ENCODE results near the gene CASK. TPM values are rescaled to one million over a fixed set of nuclear protein-coding genes. Genes with fewer than 3 reads are reported as not detected.
"Not testable (repeated sequence)": the region's sequence is repeated elsewhere in the genome, so short reads cannot be mapped to it uniquely, and the experiment has no call there.

The CASK gene
- total RNA-seq, 1 donor: 26.6 TPM

GRCh38 chrX:41518127-41518840, 405.1 kb downstream of the CASK start:
- Histone ChIP-seq H3K27me3 (ENCODE audit: insufficient read depth, low read length) (no peaks in the 10 kb centered on the region), H3K4me1 (ENCODE audit: insufficient read depth, low read length) (no peaks in the 10 kb centered on the region), H3K9me3 (ENCODE audit: low read depth, low read length) (no peaks in the 10 kb centered on the region)

GRCh38 chrX:41516999-41517765, 406.2 kb downstream of the CASK start:
- no peaks in the 10 kb centered on the region for H3K27me3 ChIP-seq (ENCODE audit: insufficient read depth, low read length)
- H3K4me1 ChIP-seq (ENCODE audit: insufficient read depth, low read length): no peaks in the 10 kb centered on the region
- no peak overlapping the region for H3K4me3 ChIP-seq (ENCODE audit: low read length)
- H3K9me3 ChIP-seq (ENCODE audit: low read depth, low read length): no peaks in the 10 kb centered on the region

More at GRCh38 chrX:41518127-41518840, 405.1 kb downstream of the CASK start:
- H3K4me3 ChIP-seq (ENCODE audit: low read length): no peak overlapping the region

GRCh38 chrX:41516456-41516855, 406.9 kb downstream of the CASK start:
- no peaks in the 10 kb centered on the region for H3K4me1 ChIP-seq (ENCODE audit: insufficient read depth, low read length)
- no peaks in the 10 kb centered on the region for H3K9me3 ChIP-seq (ENCODE audit: low read depth, low read length)
- no peaks in the 10 kb centered on the region for H3K27me3 ChIP-seq (ENCODE audit: insufficient read depth, low read length)
- no peak overlapping the region for H3K4me3 ChIP-seq (ENCODE audit: low read length)

DNA sequence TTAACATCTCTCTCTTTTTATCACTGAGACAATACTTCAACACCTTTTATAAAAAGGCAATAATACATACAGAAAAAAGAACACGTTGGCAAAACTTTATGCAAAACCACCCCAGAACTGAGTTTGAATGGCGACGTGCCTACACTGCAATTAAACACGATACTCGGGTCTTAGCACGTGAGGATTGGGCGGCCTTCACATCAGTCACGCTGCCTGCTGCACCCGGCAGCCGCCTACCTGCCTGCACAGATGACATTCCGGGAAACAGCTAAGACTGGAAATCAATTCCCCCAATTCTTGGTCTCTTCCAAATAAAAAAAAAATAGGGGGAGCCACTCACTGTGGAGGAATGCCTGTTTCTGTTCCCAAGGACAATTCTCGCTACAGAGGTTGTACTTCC, 408.0 kb downstream of the CASK start:
- no peaks in the 10 kb centered on the region for H3K9me3 ChIP-seq (ENCODE audit: low read depth, low read length)
- H3K4me3 ChIP-seq (ENCODE audit: low read length): no peak overlapping the region

GRCh38 chrX:41514179-41514578, 409.2 kb downstream of the CASK start:
- Histone ChIP-seq H3K9me3 (ENCODE audit: low read depth, low read length) (no peaks in the 10 kb centered on the region), H3K27me3 (ENCODE audit: insufficient read depth, low read length) (no peaks in the 10 kb centered on the region), H3K4me3 (ENCODE audit: low read length) (no peak overlapping the region), H3K4me1 (ENCODE audit: insufficient read depth, low read length) (no peaks in the 10 kb centered on the region)

More for the DNA sequence above, 408.0 kb downstream of the CASK start:
- Histone ChIP-seq H3K27me3 (ENCODE audit: insufficient read depth, low read length) (no peaks in the 10 kb centered on the region), H3K4me1 (ENCODE audit: insufficient read depth, low read length) (no peaks in the 10 kb centered on the region)

DNA sequence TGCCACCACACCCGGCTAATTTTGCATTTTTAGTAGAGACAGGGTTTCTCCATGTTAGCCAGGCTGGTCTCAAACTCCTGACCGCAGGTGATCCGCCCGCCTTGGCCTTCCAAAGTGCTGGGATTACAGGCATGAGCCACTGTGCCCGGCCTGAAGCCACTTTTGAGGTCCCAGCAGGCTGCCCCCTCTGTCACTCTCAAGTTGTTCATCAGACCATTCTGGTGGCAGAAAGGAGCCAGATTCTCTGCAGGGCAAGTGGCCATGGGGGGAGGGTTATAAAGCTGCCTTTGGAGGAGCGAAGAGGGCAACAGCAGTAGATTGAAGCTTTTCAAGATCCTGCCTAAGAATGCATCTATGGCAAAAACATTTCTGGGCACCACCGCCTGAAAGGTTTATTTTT, 410.5 kb downstream of the CASK start:
- H3K4me3 ChIP-seq (ENCODE audit: low read length); H3K9me3 ChIP-seq (ENCODE audit: low read depth, low read length); H3K4me1 ChIP-seq (ENCODE audit: insufficient read depth, low read length); H3K27me3 ChIP-seq (ENCODE audit: insufficient read depth, low read length): not testable (repeated sequence)

GRCh38 chrX:41512394-41512793, 411.0 kb downstream of the CASK start:
- H3K4me3 ChIP-seq (ENCODE audit: low read length): no peak overlapping the region
- H3K27me3 ChIP-seq (ENCODE audit: insufficient read depth, low read length): no peaks in the 10 kb centered on the region
- H3K9me3 ChIP-seq (ENCODE audit: low read depth, low read length): no peaks in the 10 kb centered on the region
- H3K4me1 ChIP-seq (ENCODE audit: insufficient read depth, low read length): no peaks in the 10 kb centered on the region

DNA sequence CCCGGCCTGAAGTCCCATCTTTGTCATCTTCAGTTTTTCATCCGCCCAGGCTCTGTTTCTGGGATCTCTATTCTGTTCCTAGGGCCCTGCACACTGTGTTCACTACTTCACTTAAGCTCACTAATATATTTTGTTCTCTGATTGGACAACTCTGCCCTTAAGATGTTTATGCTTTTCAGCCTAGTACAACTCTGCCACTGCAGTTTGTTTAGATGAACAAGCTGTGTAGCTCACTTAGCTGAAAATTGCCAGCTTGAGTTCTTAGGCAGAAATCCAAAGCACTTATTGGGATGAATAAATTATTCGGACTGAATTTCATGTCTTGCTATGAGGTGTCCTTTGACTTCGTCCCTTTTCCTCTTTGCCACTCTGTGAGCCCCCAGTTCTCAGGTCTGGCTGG, 415.4 kb downstream of the CASK start:
- H3K4me1 ChIP-seq (ENCODE audit: insufficient read depth, low read length): no peaks in the 10 kb centered on the region
- H3K4me3 ChIP-seq (ENCODE audit: low read length): no peak overlapping the region
- H3K9me3 ChIP-seq (ENCODE audit: low read depth, low read length): no peaks in the 10 kb centered on the region
- no peaks in the 10 kb centered on the region for H3K27me3 ChIP-seq (ENCODE audit: insufficient read depth, low read length)

- Histone ChIP-seq H3K9me3 (ENCODE audit: low read depth, low read length) (no peaks in the 10 kb centered on the region), H3K4me3 (ENCODE audit: low read length) (no peak overlapping the region), H3K27me3 (ENCODE audit: insufficient read depth, low read length) (no peaks in the 10 kb centered on the region), H3K4me1 (ENCODE audit: insufficient read depth, low read length) (no peaks in the 10 kb centered on the region)
Observed at GRCh38 chrX:41502004-41502403, 421.4 kb downstream of the CASK start.

- no peaks in the 10 kb centered on the region for H3K4me1 ChIP-seq (ENCODE audit: insufficient read depth, low read length)
- H3K9me3 ChIP-seq (ENCODE audit: low read depth, low read length): no peaks in the 10 kb centered on the region
- H3K27me3 ChIP-seq (ENCODE audit: insufficient read depth, low read length): no peaks in the 10 kb centered on the region
- no peak overlapping the region for H3K4me3 ChIP-seq (ENCODE audit: low read length)
Observed at GRCh38 chrX:41499984-41500383, 423.4 kb downstream of the CASK start.

DNA sequence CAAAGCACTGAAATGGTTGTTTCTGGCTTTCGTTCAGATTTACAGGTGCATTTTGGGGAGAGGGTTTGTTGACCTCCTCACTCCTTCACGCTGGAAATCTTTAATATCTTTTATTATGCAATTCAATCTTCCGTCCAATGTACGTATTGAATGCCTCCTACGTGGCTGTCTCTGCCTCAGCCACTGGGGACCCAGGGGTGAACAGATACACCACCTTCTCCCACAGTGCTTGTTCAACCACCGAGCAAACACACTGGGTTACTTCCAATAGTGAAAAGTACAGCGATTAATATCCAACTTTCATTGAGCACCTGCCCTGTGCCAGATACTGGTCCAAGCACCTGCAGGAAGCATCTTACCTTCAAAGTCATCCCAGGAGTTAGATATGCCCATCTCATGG, 424.2 kb downstream of the CASK start:
- no peaks in the 10 kb centered on the region for H3K4me1 ChIP-seq (ENCODE audit: insufficient read depth, low read length)
- H3K4me3 ChIP-seq (ENCODE audit: low read length): no peak overlapping the region
- H3K9me3 ChIP-seq (ENCODE audit: low read depth, low read length): no peaks in the 10 kb centered on the region
- no peaks in the 10 kb centered on the region for H3K27me3 ChIP-seq (ENCODE audit: insufficient read depth, low read length)

GRCh38 chrX:41491267-41492004, 431.9 kb downstream of the CASK start:
- Histone ChIP-seq H3K4me3 (ENCODE audit: low read length) (no peak overlapping the region), H3K27me3 (ENCODE audit: insufficient read depth, low read length) (no peaks in the 10 kb centered on the region), H3K4me1 (ENCODE audit: insufficient read depth, low read length) (no peaks in the 10 kb centered on the region), H3K9me3 (ENCODE audit: low read depth, low read length) (no peaks in the 10 kb centered on the region)

GRCh38 chrX:41490446-41490845, 432.9 kb downstream of the CASK start:
- no peaks in the 10 kb centered on the region for H3K9me3 ChIP-seq (ENCODE audit: low read depth, low read length)
- H3K27me3 ChIP-seq (ENCODE audit: insufficient read depth, low read length): no peaks in the 10 kb centered on the region
- H3K4me3 ChIP-seq (ENCODE audit: low read length): no peak overlapping the region
- no peaks in the 10 kb centered on the region for H3K4me1 ChIP-seq (ENCODE audit: insufficient read depth, low read length)

- no peaks in the 10 kb centered on the region for H3K27me3 ChIP-seq (ENCODE audit: insufficient read depth, low read length)
- H3K4me3 ChIP-seq (ENCODE audit: low read length): no peak overlapping the region
- no peaks in the 10 kb centered on the region for H3K4me1 ChIP-seq (ENCODE audit: insufficient read depth, low read length)
- H3K9me3 ChIP-seq (ENCODE audit: low read depth, low read length): no peaks in the 10 kb centered on the region
Observed at GRCh38 chrX:41482154-41482850, 441.1 kb downstream of the CASK start.

All from mononuclear cell (primary cell).